SK-N-MC (cell line): ENCODE measurements around the gene MT1B.

Source experiments
- DNase-seq: peaks from one replicate; pipeline ENCODE4 v3.0.0-alpha.2; 2011; ENCODE audit warnings: low read depth, low spot score
- H3K27ac ChIP-seq: fragments of 200-600 bp; sonication (generic); 2 replicates; pipeline ENCODE4 v1.5.1; 2016; ENCODE audit warnings: mixed run types
- H3K36me3 ChIP-seq: fragments of 200-600 bp; sonication (generic); 2 replicates; pipeline ENCODE4 v1.6.1; 2017; ENCODE audit warnings: antibody characterized with exemption, low read length, mixed read lengths; ENCODE audit not compliant: insufficient read depth
- H3K4me3 ChIP-seq: fragments of 200-600 bp; sonication (generic); 2 replicates; pipeline ENCODE4 v1.5.1; 2016
- H3K9ac ChIP-seq: fragments of 200-600 bp; sonication (generic); 2 replicates; pipeline ENCODE4 v1.8.0; 2017; ENCODE audit warnings: mixed run types, mixed read lengths; ENCODE audit not compliant: insufficient read length
- H3K9me3 ChIP-seq: fragments of 200-600 bp; sonication (generic); 2 replicates; pipeline ENCODE4 v1.6.1; 2017; ENCODE audit warnings: low read depth, mild to moderate bottlenecking, antibody characterized with exemption, low read length, moderate library complexity, mixed read lengths
- EZH2 ChIP-seq: fragments of 200-600 bp; sonication (generic); IDR thresholded peaks from one replicate; pipeline ENCODE4 v1.6.1; 2017; ENCODE audit warnings: antibody characterized with exemption
- FOXP2 ChIP-seq: optimal IDR thresholded peaks from 2 replicates; pipeline ENCODE3; 2011; ENCODE audit warnings: mild to moderate bottlenecking, moderate library complexity; ENCODE audit not compliant: insufficient read depth; ENCODE audit errors: extremely low read length, control extremely low read depth
- POLR2AphosphoS5 ChIP-seq: IDR thresholded peaks from 2 replicates; pipeline ENCODE4 v1.6.1; 2012; ENCODE audit warnings: mild to moderate bottlenecking, low read depth, low read length, borderline replicate concordance

Gene MT1B

DNA sequence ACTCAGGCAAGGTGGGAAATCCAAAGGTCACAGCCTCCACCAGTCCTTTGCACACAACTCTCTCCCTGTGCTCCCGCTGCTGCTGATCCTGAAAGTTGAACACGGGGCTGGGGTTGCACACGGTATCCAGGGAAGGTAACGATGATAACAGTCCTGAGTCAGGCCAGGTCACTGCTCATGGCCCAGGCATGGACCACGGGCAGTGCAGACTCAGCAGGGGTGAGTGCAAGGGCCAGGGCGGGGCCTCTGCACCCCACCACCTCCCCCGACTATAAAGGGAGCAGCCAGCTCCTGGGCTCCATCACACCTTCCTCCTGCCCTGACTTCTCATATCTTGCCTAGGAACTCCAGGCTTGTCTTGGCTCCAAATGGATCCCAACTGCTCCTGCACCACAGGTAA is at the start of gene MT1B:
Gene MT1B, plus strand, starts transcription at position 301 of the 400 bp plus-strand sequence. Its CDS starts 68 bp downstream, at position 369.
- DNase-seq, result no peak
- H3K9ac ChIP-seq, result no peak within 1 kb of the TSS
- TF ChIP-seq EZH2 (no peak), FOXP2 (no peak), POLR2AphosphoS5 (no peak)

DNA sequence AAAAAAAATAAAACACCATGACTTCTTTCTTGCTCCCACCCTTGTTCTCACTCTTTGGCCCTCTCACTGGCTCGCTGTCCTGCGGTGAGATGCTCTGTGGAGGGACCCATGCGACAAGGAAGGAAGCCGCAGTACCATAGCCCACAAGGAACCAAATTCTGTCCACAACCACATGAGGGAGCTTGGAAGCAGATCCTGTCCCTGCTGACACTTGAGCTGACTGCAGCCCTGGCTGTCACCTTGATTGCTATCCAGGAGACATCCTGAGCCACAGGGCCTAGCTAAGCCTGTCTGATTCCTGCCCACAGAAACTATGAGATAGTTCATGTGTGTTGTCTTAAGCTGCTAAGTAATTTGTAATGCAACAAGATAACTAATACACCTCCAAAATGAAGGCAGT is 48.1 kb upstream of the MT1B start:
- DNase-seq, result no peak

More for the DNA sequence above, at the start of gene MT1B:
- no peak within 1 kb of the TSS for H3K4me3 ChIP-seq
- H3K36me3 ChIP-seq, result no peaks in the 10 kb centered on the region
- no peaks in the 10 kb centered on the region for H3K9me3 ChIP-seq
- no peak within 1 kb of the TSS for H3K27ac ChIP-seq

DNA sequence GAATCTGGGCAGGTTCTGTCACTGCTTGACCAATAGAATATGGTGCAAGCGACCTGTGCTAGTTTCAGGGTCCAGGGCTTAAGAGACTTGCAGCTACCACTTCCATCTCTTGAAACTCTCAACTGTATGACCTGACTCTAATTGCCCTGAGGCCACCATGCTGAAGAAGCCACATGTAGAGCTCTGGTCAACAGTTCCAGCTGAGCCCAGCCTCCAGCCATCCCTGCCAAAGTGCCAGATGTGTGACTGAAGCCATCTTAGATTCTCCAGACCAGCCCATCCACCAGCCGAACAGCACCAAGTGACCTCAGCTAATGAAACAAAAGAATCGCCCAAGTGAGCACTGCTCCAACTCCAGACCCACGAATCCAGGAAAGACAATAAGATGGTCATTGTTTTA is 46.7 kb upstream of the MT1B start:
- no peak for TF ChIP-seq FOXP2
- no peak for TF ChIP-seq EZH2
- Histone ChIP-seq H3K9ac (no peak overlapping the region), H3K9me3 (no peaks in the 10 kb centered on the region), H3K36me3 (no peaks in the 10 kb centered on the region), H3K4me3 (no peak overlapping the region), H3K27ac (no peak overlapping the region)
- DNase-seq, result no peak

More for the DNA sequence above, 48.1 kb upstream of the MT1B start:
- Histone ChIP-seq H3K27ac (no peak overlapping the region), H3K9ac (no peak overlapping the region), H3K4me3 (no peak overlapping the region), H3K36me3 (no peaks in the 10 kb centered on the region), H3K9me3 (no peaks in the 10 kb centered on the region)
- TF ChIP-seq EZH2, result no peak

DNA sequence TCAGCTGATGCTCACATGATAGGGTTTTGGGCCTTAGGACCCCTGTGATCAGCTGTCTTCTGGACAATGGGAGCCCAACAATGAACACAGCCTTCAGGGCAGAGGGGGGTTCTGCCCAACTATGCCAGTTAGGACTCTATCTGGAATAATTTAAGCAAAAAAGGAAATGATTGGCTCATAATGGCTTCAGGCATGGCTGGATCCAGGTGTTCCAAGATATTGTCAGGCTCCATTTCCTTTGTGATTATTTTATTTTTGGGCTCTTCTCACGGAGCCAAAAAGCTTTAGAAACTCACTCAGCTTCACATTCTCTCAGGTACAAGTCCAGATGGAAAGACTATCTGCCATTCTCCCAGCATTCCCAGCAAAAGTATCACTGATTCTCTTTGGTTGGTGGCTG is 46.2 kb upstream of the MT1B start:
- Histone ChIP-seq H3K36me3 (no peaks in the 10 kb centered on the region), H3K9ac (no peak overlapping the region), H3K4me3 (no peak overlapping the region), H3K27ac (no peak overlapping the region), H3K9me3 (no peaks in the 10 kb centered on the region)
- no peak for DNase-seq
- TF ChIP-seq EZH2 (no peak), FOXP2 (no peak), POLR2AphosphoS5 (no peak)

DNA sequence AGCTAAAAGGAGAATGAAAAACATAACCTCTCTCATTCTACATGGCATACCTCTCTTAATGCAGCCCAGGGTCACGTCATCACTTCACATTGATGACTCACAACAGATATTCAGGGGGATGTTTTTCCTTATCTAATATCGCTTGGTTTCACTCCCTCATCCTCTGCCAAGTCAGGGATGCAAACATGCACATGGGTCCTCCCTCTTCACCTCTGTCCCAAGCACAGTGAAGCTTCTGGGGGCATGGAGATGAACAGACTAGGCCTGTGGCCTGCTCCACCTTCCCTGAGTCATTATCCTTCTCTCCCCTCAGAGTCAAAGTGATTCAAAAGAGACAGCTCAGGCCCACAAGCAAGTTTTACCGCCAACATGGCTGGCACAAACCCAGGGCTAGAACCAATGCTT is 45.6 kb upstream of the MT1B start:
- DNase-seq, result no peak
- TF ChIP-seq EZH2 (no peak), POLR2AphosphoS5 (no peak), FOXP2 (no peak)
- H3K27ac ChIP-seq, result no peak overlapping the region

DNA sequence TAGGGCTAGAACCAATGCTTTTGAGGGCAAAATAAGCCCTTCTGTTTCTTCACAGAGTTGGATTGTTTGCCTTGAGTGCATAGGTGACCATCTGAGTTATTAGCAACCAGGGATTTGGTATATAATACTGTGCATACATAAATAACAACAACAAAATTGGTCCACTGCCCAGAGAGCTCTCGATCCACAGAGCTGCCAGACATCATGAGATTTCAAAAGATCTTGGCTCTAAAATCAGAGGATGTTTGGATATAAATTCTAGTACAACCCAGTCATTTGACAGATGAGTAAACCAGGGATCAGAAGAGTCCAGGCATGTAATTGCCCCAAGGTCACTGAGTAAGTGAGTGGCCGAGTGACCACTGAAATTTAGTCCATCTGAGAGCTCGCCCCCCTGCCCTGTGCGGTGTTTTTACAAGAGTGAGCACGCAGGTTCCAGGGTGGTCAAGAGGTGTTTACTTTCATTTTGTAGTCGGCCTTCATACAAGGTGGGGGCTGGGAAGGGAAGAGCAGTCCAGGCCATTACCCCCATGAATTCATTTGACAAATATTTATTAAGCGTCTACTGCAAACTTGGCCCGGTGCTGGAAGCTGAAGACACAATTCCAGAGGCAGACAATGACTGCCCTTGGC is 45.1 kb upstream of the MT1B start:
- TF ChIP-seq POLR2AphosphoS5, result no peak
- no peak for TF ChIP-seq FOXP2
- TF ChIP-seq EZH2, result no peak
- H3K27ac ChIP-seq, result no peak overlapping the region

More for the DNA sequence above, 45.6 kb upstream of the MT1B start:
- no peak overlapping the region for H3K4me3 ChIP-seq
- no peaks in the 10 kb centered on the region for H3K9me3 ChIP-seq
- no peaks in the 10 kb centered on the region for H3K36me3 ChIP-seq
- H3K9ac ChIP-seq, result no peak overlapping the region

DNA sequence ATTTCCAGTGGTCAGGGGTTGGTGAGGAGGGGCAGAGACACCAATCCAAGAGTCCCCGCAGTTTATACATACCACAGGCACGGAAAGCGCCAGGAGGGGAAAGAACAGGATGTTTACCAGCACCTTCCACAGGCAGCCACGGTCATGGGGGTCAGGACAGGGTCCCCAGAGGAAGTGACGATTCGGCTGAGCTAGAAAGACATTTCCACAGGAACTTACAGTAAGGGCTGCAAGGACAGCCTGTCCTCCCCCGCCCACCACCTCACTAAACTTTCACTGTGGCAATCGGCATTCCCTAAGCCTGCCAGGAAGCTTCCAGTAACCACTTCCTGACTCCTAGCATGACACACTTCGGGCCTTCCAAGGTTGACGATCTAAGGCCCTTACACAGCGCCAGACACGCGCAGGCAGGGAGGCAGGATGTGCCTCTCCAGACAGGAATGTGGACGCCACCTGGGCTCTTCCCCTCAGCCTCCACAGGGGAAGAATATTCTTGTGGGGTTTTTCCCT is 44.5 kb upstream of the MT1B start:
- Histone ChIP-seq H3K4me3 (no peak overlapping the region), H3K27ac (no peak overlapping the region), H3K9ac (no peak overlapping the region), H3K36me3 (no peaks in the 10 kb centered on the region), H3K9me3 (no peaks in the 10 kb centered on the region)
- DNase-seq, result no peak
- no peak for TF ChIP-seq FOXP2
- TF ChIP-seq EZH2, result no peak
- TF ChIP-seq POLR2AphosphoS5, result no peak

More for the DNA sequence above, 45.1 kb upstream of the MT1B start:
- Histone ChIP-seq H3K9ac (no peak overlapping the region), H3K9me3 (no peaks in the 10 kb centered on the region), H3K36me3 (no peaks in the 10 kb centered on the region), H3K4me3 (no peak overlapping the region)
- DNase-seq, result no peak

DNA sequence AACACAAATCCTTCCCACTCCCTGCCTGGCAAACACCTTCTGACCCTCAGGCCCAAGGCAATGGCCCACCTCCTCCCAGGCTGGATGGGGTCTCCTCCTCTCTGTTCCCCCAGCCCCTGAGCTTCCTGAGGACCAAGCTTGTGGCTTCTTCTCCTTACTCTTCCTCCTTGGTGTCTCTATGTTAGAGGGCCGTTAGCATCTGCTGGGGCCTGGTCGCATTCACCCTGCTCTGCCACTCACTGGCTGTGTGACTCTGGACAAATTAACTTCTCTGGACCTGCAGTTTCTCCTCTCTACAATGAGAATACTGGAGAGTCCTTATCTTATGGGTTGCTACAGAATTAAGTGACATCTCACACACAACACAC is 44.0 kb upstream of the MT1B start:
- Histone ChIP-seq H3K36me3 (no peaks in the 10 kb centered on the region), H3K27ac (no peak overlapping the region), H3K9me3 (no peaks in the 10 kb centered on the region), H3K4me3 (no peak overlapping the region; the same call in 1 of the 2 replicates), H3K9ac (no peak overlapping the region)
- TF ChIP-seq FOXP2 (no peak), EZH2 (no peak), POLR2AphosphoS5 (no peak)
- no peak for DNase-seq
